ENCODE data around the gene TXNRD3. TPM values are rescaled to one million over a fixed set of nuclear protein-coding genes. Genes with fewer than 3 reads are reported as not detected.

TXNRD3 gene
- total and polyA plus RNA-seq, 3 experiments from 2014 or later: 1.3 TPM

DNA sequence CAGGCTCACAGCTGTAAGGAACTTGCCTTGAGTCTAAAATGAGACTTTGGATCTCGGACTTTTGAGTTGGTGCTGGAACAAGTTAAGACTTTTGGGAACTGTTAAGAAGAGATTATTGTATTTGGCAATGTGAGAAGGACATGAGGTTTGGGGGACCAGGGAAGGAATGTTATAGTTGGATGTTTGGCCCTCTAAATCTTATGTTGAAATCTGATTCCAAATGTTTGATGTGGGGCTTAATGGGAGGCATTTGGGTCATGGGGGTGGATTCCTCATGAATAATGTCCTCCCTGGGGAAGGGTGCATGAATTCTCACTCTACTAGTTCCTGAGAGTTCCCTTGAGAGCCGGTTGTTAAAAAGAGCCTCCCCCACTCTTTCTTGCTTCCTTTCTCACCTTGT is 30.6 kb upstream of the TXNRD3 start:
- Mint-ChIP-seq H3K4me3 (no peak overlapping the region), H3K4me1 (no peaks in the 10 kb centered on the region), H3K9me3 (no peaks in the 10 kb centered on the region), H3K27me3 (peaks cover 1 to 24% of the 10 kb centered on the region in 2 donors), H3K27ac (no peak overlapping the region), H3K36me3 (no peaks in the 10 kb centered on the region)
- DNase-seq: no peak
- Histone ChIP-seq H3K27ac (ENCODE audit: low read depth, low read length) (no peak overlapping the region), H3K4me1 (ENCODE audit: insufficient read depth, low read length) (no peaks in the 10 kb centered on the region), H3K4me3 (ENCODE audit: low read length) (no peak overlapping the region), H3K36me3 (ENCODE audit: insufficient read depth, low read length) (no peaks in the 10 kb centered on the region), H3K9me3 (ENCODE audit: low read length) (no peaks in the 10 kb centered on the region), H3K27me3 (ENCODE audit: insufficient read depth, low read length, poor library complexity, severe bottlenecking) (no peaks in the 10 kb centered on the region)
- ChIA-PET CTCF (no interaction called here), POLR2A (no interaction called here)

DNA sequence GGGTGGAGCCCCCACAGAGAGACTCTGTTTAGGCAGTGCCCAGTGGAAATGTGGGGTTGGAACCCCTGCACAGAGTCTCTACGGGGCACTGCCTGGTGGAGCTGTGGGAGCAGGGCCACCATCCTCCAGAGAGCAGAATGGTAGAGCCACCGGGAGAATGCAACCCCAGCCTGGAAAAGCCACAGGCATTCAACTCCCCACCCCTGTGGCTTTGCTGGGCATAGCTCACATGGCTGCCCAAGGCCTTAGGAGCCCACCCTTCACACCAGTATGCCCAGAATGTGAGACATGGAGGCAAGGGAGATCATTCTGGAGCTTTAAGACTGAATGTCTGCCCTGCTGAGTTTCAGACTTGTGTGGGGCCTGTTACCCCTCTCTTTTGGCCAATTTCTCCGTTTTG is 30.1 kb upstream of the TXNRD3 start:
- Mint-ChIP-seq H3K4me1 (no peaks in the 10 kb centered on the region), H3K9me3 (no peaks in the 10 kb centered on the region), H3K4me3 (no peak overlapping the region), H3K27ac (no peak overlapping the region), H3K36me3 (no peaks in the 10 kb centered on the region), H3K27me3 (peaks cover 3 to 19% of the 10 kb centered on the region in 2 donors)
- no peaks in the 10 kb centered on the region for H3K36me3 ChIP-seq (ENCODE audit: insufficient read depth, low read length)
- H3K27me3 ChIP-seq (ENCODE audit: insufficient read depth, low read length, poor library complexity, severe bottlenecking): no peaks in the 10 kb centered on the region
- H3K27ac ChIP-seq (ENCODE audit: low read depth, low read length): no peak overlapping the region
- CTCF ChIA-PET: interaction anchor here (1.0 to 4.3 kb wide), 2 partner anchors 297 to 859 kb away, joined by 3 to 11 read pairs; partner anchors contain the start of gene PLXNA1
- POLR2A ChIA-PET: no interaction called here
- no peaks in the 10 kb centered on the region for H3K9me3 ChIP-seq (ENCODE audit: low read length)
- no peak overlapping the region for H3K4me3 ChIP-seq (ENCODE audit: low read length)
- H3K4me1 ChIP-seq (ENCODE audit: insufficient read depth, low read length): no peaks in the 10 kb centered on the region
- no peak for DNase-seq

DNA sequence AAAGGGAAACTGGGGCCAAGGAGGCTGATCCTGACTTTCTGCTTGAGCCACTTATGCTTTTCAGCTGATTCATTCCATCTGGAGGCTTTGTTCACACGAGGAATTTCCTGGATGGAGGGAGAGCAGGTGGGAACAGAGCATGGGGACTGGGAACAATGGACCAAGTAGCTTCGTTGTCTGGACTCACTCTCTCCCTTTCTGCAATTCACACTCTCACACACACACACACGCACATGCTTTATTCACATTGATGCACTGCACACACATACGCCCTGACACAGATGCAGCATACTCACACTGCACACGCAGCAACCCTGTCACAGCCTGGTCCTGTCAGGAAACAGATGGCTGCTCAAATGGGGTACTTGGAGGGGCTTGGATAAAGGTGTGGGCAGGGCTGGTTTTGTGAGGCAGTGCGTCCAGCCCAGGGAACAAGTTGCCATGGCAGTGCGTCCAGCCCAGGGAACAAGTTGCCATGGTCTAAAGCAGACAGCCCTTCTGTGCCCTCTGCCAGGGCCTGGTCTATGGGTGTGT is 29.4 kb upstream of the TXNRD3 start:
- Mint-ChIP-seq H3K36me3 (no peaks in the 10 kb centered on the region), H3K4me1 (no peaks in the 10 kb centered on the region), H3K9me3 (no peaks in the 10 kb centered on the region), H3K27ac (no peak overlapping the region), H3K4me3 (no peak overlapping the region), H3K27me3 (peaks cover 5 to 12% of the 10 kb centered on the region in 2 donors)
- no peaks in the 10 kb centered on the region for H3K4me1 ChIP-seq (ENCODE audit: insufficient read depth, low read length)
- ChIA-PET CTCF (interaction anchor here (1.0 to 4.3 kb wide), 2 partner anchors 298 to 860 kb away, joined by 3 to 11 read pairs; partner anchors contain the start of gene PLXNA1), POLR2A (interaction anchor here (0.6 kb wide), 1 partner anchor 36 kb away, joined by 4 read pairs; no protein-coding TSS in a partner anchor)
- no peak for DNase-seq
- H3K27ac ChIP-seq (ENCODE audit: low read depth, low read length): no peak overlapping the region
- H3K9me3 ChIP-seq (ENCODE audit: low read length): no peaks in the 10 kb centered on the region
- no peaks in the 10 kb centered on the region for H3K36me3 ChIP-seq (ENCODE audit: insufficient read depth, low read length)
- H3K27me3 ChIP-seq (ENCODE audit: insufficient read depth, low read length, poor library complexity, severe bottlenecking): no peaks in the 10 kb centered on the region
- H3K4me3 ChIP-seq (ENCODE audit: low read length): no peak overlapping the region

DNA sequence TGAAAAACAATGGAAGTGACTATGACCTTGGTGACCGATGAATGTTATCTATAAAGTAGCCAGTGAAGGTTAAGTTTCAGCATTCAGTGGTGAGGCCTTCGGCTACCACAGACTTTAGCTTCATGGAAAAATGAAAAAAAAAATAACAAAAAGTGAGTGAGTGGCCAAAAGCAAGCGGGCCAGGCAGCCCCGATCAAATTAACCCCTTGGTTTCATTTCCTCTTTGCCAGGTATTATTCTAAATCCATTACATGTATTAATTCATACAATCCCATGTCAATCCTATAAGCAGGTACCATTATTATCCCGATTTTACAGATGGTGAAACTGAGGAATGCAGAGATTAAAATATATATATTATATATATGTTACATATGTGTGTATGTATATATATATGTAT is 28.1 kb upstream of the TXNRD3 start:
- H3K9me3 Mint-ChIP-seq: no peaks in the 10 kb centered on the region
- no peaks in the 10 kb centered on the region for H3K36me3 ChIP-seq (ENCODE audit: insufficient read depth, low read length)
- H3K27me3 Mint-ChIP-seq: peaks cover 11 to 13% of the 10 kb centered on the region in 2 donors
- no peaks in the 10 kb centered on the region for H3K9me3 ChIP-seq (ENCODE audit: low read length)
- ChIA-PET POLR2A (no interaction called here), CTCF (interaction anchor here (1.3 to 4.3 kb wide), 3 partner anchors 69 to 865 kb away, joined by 3 to 14 read pairs (median 11); no protein-coding TSS in a partner anchor)
- H3K27ac ChIP-seq (ENCODE audit: low read depth, low read length): no peak overlapping the region
- peak overlapping the region in 1 of 8 donors; percentile 59 for H3K27ac Mint-ChIP-seq
- no peaks in the 10 kb centered on the region for H3K27me3 ChIP-seq (ENCODE audit: insufficient read depth, low read length, poor library complexity, severe bottlenecking)
- H3K36me3 Mint-ChIP-seq: no peaks in the 10 kb centered on the region
- no peak overlapping the region for H3K4me3 ChIP-seq (ENCODE audit: low read length)
- H3K4me1 Mint-ChIP-seq: peaks cover 3 to 6% (median 4%) of the 10 kb centered on the region in 3 donors
- no peak for DNase-seq
- no peak overlapping the region for H3K4me3 Mint-ChIP-seq
- H3K4me1 ChIP-seq (ENCODE audit: insufficient read depth, low read length): peaks cover 4% of the 10 kb centered on the region

DNA sequence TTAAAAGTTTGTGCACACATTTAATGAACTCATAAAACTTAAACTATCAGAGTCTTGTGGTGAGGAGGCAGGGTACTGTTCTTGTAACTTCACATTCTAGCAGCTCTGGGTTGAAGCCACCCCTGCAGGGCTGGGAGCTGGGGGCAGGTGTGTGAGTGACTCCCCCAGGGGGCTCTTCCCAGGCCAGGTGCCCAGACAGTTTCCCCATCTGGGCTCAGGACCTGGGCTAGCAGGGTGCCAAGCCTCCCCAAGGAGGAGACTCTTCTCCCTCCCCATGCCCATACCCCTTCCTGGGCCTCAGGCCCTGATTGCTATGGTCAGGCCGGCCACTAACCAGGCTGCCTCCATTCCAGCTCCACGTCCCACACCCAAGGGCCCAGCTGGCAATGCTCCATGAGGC is 27.1 kb upstream of the TXNRD3 start:
- Histone ChIP-seq H3K4me3 (ENCODE audit: low read length) (no peak overlapping the region), H3K27me3 (ENCODE audit: insufficient read depth, low read length, poor library complexity, severe bottlenecking) (no peaks in the 10 kb centered on the region), H3K4me1 (ENCODE audit: insufficient read depth, low read length) (peaks cover 4% of the 10 kb centered on the region), H3K9me3 (ENCODE audit: low read length) (no peaks in the 10 kb centered on the region), H3K36me3 (ENCODE audit: insufficient read depth, low read length) (no peaks in the 10 kb centered on the region), H3K27ac (ENCODE audit: low read depth, low read length) (no peak overlapping the region)
- Mint-ChIP-seq H3K27me3 (peaks cover 11 to 21% of the 10 kb centered on the region in 2 donors), H3K4me3 (no peak overlapping the region), H3K27ac (no peak overlapping the region), H3K36me3 (no peaks in the 10 kb centered on the region), H3K4me1 (peaks cover 3 to 6% (median 4%) of the 10 kb centered on the region in 3 donors), H3K9me3 (no peaks in the 10 kb centered on the region)
- POLR2A ChIA-PET: no interaction called here
- no peak for DNase-seq
- CTCF ChIA-PET: interaction anchor here (1.2 to 4.3 kb wide), 4 partner anchors 70 to 866 kb away, joined by 3 to 14 read pairs (median 7); no protein-coding TSS in a partner anchor

DNA sequence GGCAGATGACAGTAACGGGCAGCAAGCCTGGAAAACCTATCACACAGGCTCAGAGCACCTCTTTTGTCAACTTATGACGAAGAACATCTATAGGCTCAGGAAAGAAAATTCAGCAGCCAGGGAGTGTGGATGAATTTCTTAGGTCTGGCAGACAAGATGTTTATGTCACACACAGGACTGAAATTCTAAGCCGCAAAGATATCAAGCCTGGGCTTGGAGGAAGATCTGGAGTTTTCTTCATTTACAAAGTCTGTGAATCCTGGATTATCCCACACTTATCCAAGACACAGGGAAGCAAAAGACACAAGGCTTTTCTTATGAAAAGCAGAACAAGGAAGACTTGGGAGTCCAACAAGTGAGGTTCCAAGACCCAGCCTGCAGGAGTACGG is 25.7 kb upstream of the TXNRD3 start:
- Mint-ChIP-seq H3K4me1 (peaks cover 3 to 6% (median 4%) of the 10 kb centered on the region in 3 donors), H3K27me3 (peaks cover 13 to 32% of the 10 kb centered on the region in 2 donors), H3K9me3 (no peaks in the 10 kb centered on the region), H3K36me3 (no peaks in the 10 kb centered on the region), H3K27ac (no peak overlapping the region), H3K4me3 (no peak overlapping the region)
- Histone ChIP-seq H3K4me3 (ENCODE audit: low read length) (no peak overlapping the region), H3K36me3 (ENCODE audit: insufficient read depth, low read length) (no peaks in the 10 kb centered on the region), H3K27me3 (ENCODE audit: insufficient read depth, low read length, poor library complexity, severe bottlenecking) (peaks cover 7% of the 10 kb centered on the region), H3K9me3 (ENCODE audit: low read length) (no peaks in the 10 kb centered on the region), H3K27ac (ENCODE audit: low read depth, low read length) (no peak overlapping the region), H3K4me1 (ENCODE audit: insufficient read depth, low read length) (peaks cover 4% of the 10 kb centered on the region)
- POLR2A ChIA-PET: no interaction called here
- CTCF ChIA-PET: interaction anchor here (1.2 to 4.8 kb wide), 7 partner anchors 12 to 884 kb away, joined by 3 to 79 read pairs (median 11); no protein-coding TSS in a partner anchor
- no peak for DNase-seq

DNA sequence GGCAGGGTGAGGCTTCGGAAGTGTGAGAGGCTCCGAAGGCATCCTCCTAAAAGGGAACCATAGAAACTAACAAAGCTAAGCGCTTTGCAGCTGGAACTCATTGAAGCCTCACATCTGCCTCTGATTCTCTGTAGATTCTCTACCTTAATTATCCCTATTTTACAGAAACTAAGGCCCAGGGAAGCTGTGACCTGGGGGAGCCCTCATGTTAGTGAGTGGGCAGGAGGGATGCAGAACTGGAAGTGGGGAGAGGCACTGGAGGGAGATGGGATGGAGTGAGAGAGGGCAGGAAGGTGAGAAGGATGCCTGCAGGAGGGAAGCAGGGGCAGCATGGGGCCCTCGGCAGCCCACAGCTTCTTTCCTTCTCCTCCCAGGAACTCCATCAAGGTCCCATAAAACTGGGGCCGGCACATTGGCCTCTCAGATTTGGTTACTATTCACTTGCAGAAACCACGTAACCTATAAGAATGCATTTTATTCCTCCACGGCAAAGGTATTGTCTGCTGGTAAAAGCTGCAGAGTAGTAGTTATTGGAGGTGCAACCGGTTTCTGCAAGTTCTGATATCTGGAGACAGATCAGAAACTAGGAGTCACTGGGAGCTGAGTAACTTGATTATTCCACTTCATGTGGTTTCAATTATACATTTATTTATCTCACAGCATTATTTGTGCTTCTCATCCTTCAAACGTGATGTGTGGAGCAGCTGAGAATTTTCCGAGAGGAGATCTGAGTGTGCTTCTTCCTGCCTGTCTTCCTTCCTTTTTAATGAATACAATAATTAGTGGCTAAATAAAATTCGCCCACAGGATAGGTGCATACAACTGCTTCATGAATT is 25.1 kb upstream of the TXNRD3 start:
- ChIA-PET CTCF (interaction anchor here (0.6 to 4.8 kb wide), 14 partner anchors 12 to 885 kb away, joined by 3 to 79 read pairs (median 4); no protein-coding TSS in a partner anchor), POLR2A (no interaction called here)
- Histone ChIP-seq H3K36me3 (ENCODE audit: insufficient read depth, low read length) (no peaks in the 10 kb centered on the region), H3K27ac (ENCODE audit: low read depth, low read length) (no peak overlapping the region), H3K9me3 (ENCODE audit: low read length) (no peaks in the 10 kb centered on the region), H3K4me3 (ENCODE audit: low read length) (no peak overlapping the region), H3K4me1 (ENCODE audit: insufficient read depth, low read length) (peaks cover 4% of the 10 kb centered on the region), H3K27me3 (ENCODE audit: insufficient read depth, low read length, poor library complexity, severe bottlenecking) (peaks cover 7% of the 10 kb centered on the region)
- H3K27ac Mint-ChIP-seq: no peak overlapping the region
- peaks cover 13 to 35% of the 10 kb centered on the region in 2 donors for H3K27me3 Mint-ChIP-seq
- H3K36me3 Mint-ChIP-seq: no peaks in the 10 kb centered on the region
- no peaks in the 10 kb centered on the region for H3K9me3 Mint-ChIP-seq
- H3K4me1 Mint-ChIP-seq: peaks cover 3 to 6% (median 4%) of the 10 kb centered on the region in 3 donors
- DNase-seq: no peak
- H3K4me3 Mint-ChIP-seq: no peak overlapping the region

DNA sequence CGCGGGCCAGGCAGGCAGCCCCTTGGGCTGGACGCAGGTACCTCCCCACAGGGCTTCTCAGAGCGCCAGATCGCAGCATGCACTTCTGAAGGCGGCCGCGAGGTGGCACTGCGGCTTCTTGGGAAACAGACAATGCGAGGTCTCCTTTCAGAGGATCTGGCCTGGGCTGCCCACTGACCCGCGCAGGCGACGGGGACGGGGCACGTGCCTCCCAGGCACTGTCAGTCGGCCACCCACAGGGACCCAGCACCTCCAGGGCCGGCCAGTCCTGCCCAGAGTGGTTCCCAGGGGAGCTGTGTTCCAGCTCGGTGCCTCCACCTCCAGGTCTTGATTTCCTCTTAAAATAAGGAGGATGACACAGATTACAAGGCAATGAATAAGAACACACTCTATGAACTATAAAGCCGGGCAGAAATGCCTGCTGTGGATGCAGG is 24.4 kb upstream of the TXNRD3 start:
- H3K27ac Mint-ChIP-seq: peak overlapping the region in 3 of 8 donors; percentile 7 to 32 (median 19)
- ChIA-PET CTCF (interaction anchor here (0.6 to 4.8 kb wide), 14 partner anchors 11 to 885 kb away, joined by 3 to 79 read pairs (median 4); no protein-coding TSS in a partner anchor), POLR2A (no interaction called here)
- H3K36me3 Mint-ChIP-seq: no peaks in the 10 kb centered on the region
- Histone ChIP-seq H3K36me3 (ENCODE audit: insufficient read depth, low read length) (no peaks in the 10 kb centered on the region), H3K27me3 (ENCODE audit: insufficient read depth, low read length, poor library complexity, severe bottlenecking) (peaks cover 7% of the 10 kb centered on the region), H3K4me1 (ENCODE audit: insufficient read depth, low read length) (peaks cover 4% of the 10 kb centered on the region), H3K4me3 (ENCODE audit: low read length) (no peak overlapping the region), H3K9me3 (ENCODE audit: low read length) (no peaks in the 10 kb centered on the region), H3K27ac (ENCODE audit: low read depth, low read length) (no peak overlapping the region)
- H3K4me3 Mint-ChIP-seq: peak overlapping the region in 3 of 7 donors; percentile 10 to 83 (median 37)
- H3K9me3 Mint-ChIP-seq: peaks cover 0 to 5% (median 0%) of the 10 kb centered on the region in 5 donors
- peaks cover 3 to 6% (median 4%) of the 10 kb centered on the region in 3 donors for H3K4me1 Mint-ChIP-seq
- peak; percentile 52 to 81 (median 62) for DNase-seq
- peaks cover 16 to 40% of the 10 kb centered on the region in 2 donors for H3K27me3 Mint-ChIP-seq

Measured in CD8-positive, alpha-beta memory T cell (primary cell).